Measurements from ENCODE around the gene SPP2. TPM values are rescaled to one million over a fixed set of nuclear protein-coding genes. Genes with fewer than 3 reads are reported as not detected.

The SPP2 gene, protein sequence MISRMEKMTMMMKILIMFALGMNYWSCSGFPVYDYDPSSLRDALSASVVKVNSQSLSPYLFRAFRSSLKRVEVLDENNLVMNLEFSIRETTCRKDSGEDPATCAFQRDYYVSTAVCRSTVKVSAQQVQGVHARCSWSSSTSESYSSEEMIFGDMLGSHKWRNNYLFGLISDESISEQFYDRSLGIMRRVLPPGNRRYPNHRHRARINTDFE
- total RNA-seq (2014; rRNA removed; shearing (Covaris generic)) = not detected in 2 replicates
- not detected in 2 replicates for polyA plus RNA-seq (2016; fragmentation: Nextera tagmentation; extraction: Ambion mirVana)

DNA sequence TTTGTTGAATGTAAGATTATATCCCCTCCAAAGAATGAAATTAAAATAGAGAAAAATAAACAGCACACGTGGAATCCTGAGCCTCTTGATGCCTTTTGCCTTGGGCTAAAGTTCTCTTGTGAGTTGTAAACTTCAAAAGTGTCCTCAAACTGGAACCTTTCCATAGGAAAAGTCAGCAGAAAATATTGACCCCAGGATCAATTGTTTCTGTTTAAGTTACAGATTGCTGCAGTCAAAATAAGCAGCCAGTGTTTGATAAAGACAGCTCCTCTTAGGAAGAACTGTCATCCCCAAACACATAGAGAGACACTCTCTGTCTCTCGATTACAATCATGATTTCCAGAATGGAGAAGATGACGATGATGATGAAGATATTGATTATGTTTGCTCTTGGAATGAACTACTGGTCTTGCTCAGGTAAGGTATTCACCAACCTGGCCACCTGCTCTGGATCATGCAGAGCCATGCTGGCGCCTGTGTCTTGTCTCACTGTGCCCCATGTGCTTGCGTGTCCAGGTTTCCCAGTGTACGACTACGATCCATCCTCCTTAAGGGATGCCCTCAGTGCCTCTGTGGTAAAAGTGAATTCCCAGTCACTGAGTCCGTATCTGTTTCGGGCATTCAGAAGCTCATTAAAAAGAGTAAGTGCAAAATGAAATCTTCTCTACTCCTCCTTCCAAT, at the start of gene SPP2:
Gene SPP2 (plus strand): TSS at position 248 of the 681 bp plus-strand sequence. CDS start 85 bp downstream, at position 333.
- Histone ChIP-seq H4K20me1 (ENCODE audit: insufficient read depth) (no peaks in the 10 kb centered on the region), H3K27me3 (replicated peaks; ENCODE audit: insufficient read depth) (no peaks in the 10 kb centered on the region), H3K4me1 (ENCODE audit: insufficient read depth) (peaks cover 11% of the 10 kb centered on the region), H3K4me3 (no peak within 1 kb of the TSS), H3K36me3 (ENCODE audit: low read depth) (no peaks in the 10 kb centered on the region), H3K9me3 (ENCODE audit: low read depth) (no peaks in the 10 kb centered on the region), H3K9ac (no peak within 1 kb of the TSS), H3K27ac (no peak within 1 kb of the TSS), H3F3A (ENCODE audit: insufficient read depth) (peaks cover 7% of the 10 kb centered on the region; the same call in 1 of the 2 replicates), H3K79me2 (ENCODE audit: insufficient read depth) (no peaks in the 10 kb centered on the region), H2AFZ (no peak within 1 kb of the TSS), H3K4me2 (ENCODE audit: unreplicated experiment) (no peak within 1 kb of the TSS), H3K9me2 (ENCODE audit: insufficient read depth) (no peaks in the 10 kb centered on the region)
- no peak for TF ChIP-seq EZH2phosphoT487 (IDR thresholded peaks at IDR 0.05; ENCODE audit: insufficient read depth, low read depth)
- no peak for TF ChIP-seq EZH2 (IDR thresholded peaks at IDR 0.05; ENCODE audit: insufficient read depth, poor library complexity, severe bottlenecking)
- 88 to 90% methylated on average over 9 of the region's 9 CpGs for WGBS, 2 experiments (ENCODE audit: low coverage in 1 of 2, low lambda C conversion rate in 2 of 2, missing lambda C conversion rate in 2 of 2)
- no peak for DNase-seq
- in situ Hi-C loops (cut with MboI) = no loop called here

DNA sequence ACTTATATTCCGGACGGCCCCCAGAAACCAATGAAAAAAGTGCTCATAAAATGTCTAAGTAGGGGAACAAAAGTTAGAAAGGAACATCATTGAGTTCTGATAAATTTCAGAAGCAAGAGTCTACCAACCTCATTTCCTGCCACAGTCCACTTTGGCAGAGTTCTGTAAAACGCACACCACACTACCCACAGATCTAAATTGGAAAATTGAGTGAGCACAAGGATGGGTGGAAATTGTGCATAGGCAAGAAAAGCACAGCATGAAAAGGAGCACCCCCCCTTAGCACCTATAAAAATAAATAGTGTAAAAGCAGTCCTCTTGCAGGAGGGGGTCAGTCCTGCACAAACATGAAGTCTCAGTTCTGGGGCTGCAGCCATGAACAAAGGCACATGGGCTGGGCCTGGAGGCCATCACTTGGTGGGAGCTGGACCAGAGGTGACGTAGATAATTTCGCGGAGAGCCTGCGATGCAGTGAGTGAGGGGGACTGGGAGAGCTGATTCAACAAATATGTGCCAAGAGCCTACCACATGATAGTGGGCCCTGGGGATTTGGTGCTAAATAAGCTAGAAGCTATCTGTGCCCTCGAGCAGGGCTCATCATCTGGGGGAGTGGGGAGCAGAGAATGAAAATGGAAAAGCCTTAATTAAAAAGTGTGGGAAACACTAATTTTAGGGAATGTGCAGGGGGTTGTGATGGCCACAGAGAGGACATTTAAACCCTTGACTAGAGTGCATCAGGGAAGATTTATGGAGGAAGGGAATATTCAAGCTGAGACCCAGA, 48.9 kb upstream of the SPP2 start:
- Histone ChIP-seq H3K36me3 (ENCODE audit: low read depth) (no peaks in the 10 kb centered on the region), H3K27me3 (replicated peaks; ENCODE audit: insufficient read depth) (no peaks in the 10 kb centered on the region), H3K4me1 (ENCODE audit: insufficient read depth) (peaks cover 21% of the 10 kb centered on the region), H2AFZ (no peak overlapping the region), H3K9me2 (ENCODE audit: insufficient read depth) (no peaks in the 10 kb centered on the region), H3K9ac (no peak overlapping the region), H3K79me2 (ENCODE audit: insufficient read depth) (no peaks in the 10 kb centered on the region), H3K27ac (no peak overlapping the region), H4K20me1 (ENCODE audit: insufficient read depth) (no peaks in the 10 kb centered on the region), H3F3A (ENCODE audit: insufficient read depth) (peaks cover 20% of the 10 kb centered on the region; the same call in 1 of the 2 replicates), H3K4me2 (ENCODE audit: unreplicated experiment) (no peak overlapping the region), H3K9me3 (ENCODE audit: low read depth) (no peaks in the 10 kb centered on the region), H3K4me3 (no peak overlapping the region)
- 96 to 97% methylated on average over 8 of the region's 8 CpGs for WGBS, 2 experiments (ENCODE audit: low coverage in 1 of 2, low lambda C conversion rate in 2 of 2, missing lambda C conversion rate in 2 of 2)
- no peak for DNase-seq
- no peak for TF ChIP-seq EZH2phosphoT487 (IDR thresholded peaks at IDR 0.05; ENCODE audit: insufficient read depth, low read depth)
- TF ChIP-seq EZH2 (IDR thresholded peaks at IDR 0.05; ENCODE audit: insufficient read depth, poor library complexity, severe bottlenecking) = no peak
- in situ Hi-C loops (cut with MboI) = no loop called here

DNA sequence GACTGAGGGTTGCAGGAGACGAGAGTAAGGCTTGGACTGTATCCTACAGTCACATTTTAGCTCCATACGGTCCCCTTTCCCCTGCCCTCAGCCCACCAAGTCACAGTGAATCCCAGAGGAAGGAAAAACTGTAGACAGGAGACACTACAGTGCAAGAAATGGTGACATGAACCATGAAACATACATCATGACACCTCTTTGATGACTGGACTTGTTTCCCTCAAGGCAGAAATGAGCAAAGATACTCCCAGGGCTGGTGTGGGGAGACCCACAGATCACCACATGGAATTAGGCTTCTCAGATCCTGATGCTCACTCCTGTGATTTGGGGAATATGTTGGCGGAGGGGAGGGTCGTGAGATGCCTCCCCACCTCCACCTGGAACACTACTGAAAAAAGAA, 48.2 kb upstream of the SPP2 start:
- H4K20me1 ChIP-seq (ENCODE audit: insufficient read depth) = no peaks in the 10 kb centered on the region
- H3K36me3 ChIP-seq (ENCODE audit: low read depth) = no peaks in the 10 kb centered on the region
- no peak overlapping the region for H3K27ac ChIP-seq
- 69 to 83% methylated on average over 4 of the region's 4 CpGs for WGBS, 2 experiments (ENCODE audit: low coverage in 1 of 2, low lambda C conversion rate in 2 of 2, missing lambda C conversion rate in 2 of 2)
- H3K9ac ChIP-seq = no peak overlapping the region
- H3K27me3 ChIP-seq (replicated peaks; ENCODE audit: insufficient read depth) = no peaks in the 10 kb centered on the region
- H3K4me2 ChIP-seq (ENCODE audit: unreplicated experiment) = no peak overlapping the region
- H3K4me3 ChIP-seq = no peak overlapping the region
- no peaks in the 10 kb centered on the region for H3K9me2 ChIP-seq (ENCODE audit: insufficient read depth)
- H3K9me3 ChIP-seq (ENCODE audit: low read depth) = no peaks in the 10 kb centered on the region
- DNase-seq = no peak
- H3K4me1 ChIP-seq (ENCODE audit: insufficient read depth) = peaks cover 16% of the 10 kb centered on the region
- H3K79me2 ChIP-seq (ENCODE audit: insufficient read depth) = no peaks in the 10 kb centered on the region
- no peak overlapping the region for H2AFZ ChIP-seq
- in situ Hi-C loops (cut with MboI) = no loop called here
- TF ChIP-seq EZH2phosphoT487 (IDR thresholded peaks at IDR 0.05; ENCODE audit: insufficient read depth, low read depth) = no peak
- no peak for TF ChIP-seq EZH2 (IDR thresholded peaks at IDR 0.05; ENCODE audit: insufficient read depth, poor library complexity, severe bottlenecking)
- H3F3A ChIP-seq (ENCODE audit: insufficient read depth) = peaks cover 16% of the 10 kb centered on the region; the same call in 1 of the 2 replicates

DNA sequence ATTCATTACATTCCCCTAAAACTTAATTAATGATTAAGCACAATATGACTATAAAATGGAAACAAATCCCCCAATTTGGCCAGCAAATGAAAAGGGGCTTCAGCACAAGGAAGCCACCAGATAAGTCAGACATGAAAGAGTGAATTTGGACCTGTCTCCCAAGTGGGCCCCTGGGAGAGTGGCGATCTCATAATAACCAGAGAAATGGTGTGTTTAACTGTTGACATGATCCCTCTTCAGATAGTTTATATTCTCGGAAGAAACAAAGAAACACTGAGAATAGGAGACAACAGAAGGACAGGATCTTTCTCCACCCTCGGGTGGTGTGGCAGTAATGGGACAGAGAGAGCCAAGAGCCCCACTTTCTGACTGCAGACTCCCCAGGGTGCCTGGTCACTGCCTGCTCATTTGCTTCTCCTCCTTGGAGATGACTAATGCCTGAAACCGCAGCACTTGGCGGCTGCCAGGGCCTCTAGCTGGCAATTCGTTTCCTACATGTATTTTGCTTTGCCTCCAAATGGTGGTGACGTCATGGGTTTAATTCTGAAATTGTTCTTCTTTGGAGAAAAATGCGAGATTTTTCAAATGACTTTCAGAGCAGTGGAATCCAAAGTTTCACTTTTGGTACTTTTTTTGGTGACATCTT, 46.4 kb upstream of the SPP2 start:
- Histone ChIP-seq H3K79me2 (ENCODE audit: insufficient read depth) (no peaks in the 10 kb centered on the region), H4K20me1 (ENCODE audit: insufficient read depth) (no peaks in the 10 kb centered on the region), H3K4me3 (peak overlapping the region; percentile 35), H3K9me2 (ENCODE audit: insufficient read depth) (no peaks in the 10 kb centered on the region), H3K27ac (peak overlapping the region; percentile 22; the same call in 1 of the 2 replicates), H3K4me1 (ENCODE audit: insufficient read depth) (peaks cover 16% of the 10 kb centered on the region), H3K27me3 (replicated peaks; ENCODE audit: insufficient read depth) (no peaks in the 10 kb centered on the region), H3F3A (ENCODE audit: insufficient read depth) (peaks cover 16% of the 10 kb centered on the region; the same call in 1 of the 2 replicates), H3K9me3 (ENCODE audit: low read depth) (no peaks in the 10 kb centered on the region), H2AFZ (no peak overlapping the region), H3K4me2 (ENCODE audit: unreplicated experiment) (peak overlapping the region; percentile 57), H3K9ac (no peak overlapping the region), H3K36me3 (ENCODE audit: low read depth) (no peaks in the 10 kb centered on the region)
- in situ Hi-C loops (cut with MboI) = no loop called here
- WGBS, 2 experiments (ENCODE audit: low coverage in 1 of 2, low lambda C conversion rate in 2 of 2, missing lambda C conversion rate in 2 of 2) = 0 to 1% methylated on average over 8 of the region's 8 CpGs
- TF ChIP-seq EZH2phosphoT487 (IDR thresholded peaks at IDR 0.05; ENCODE audit: insufficient read depth, low read depth) (no peak), EZH2 (IDR thresholded peaks at IDR 0.05; ENCODE audit: insufficient read depth, poor library complexity, severe bottlenecking) (no peak)
- peak; percentile 97 for DNase-seq

Data from GM23248 (cell line).